Hematopoietic multipotent progenitor cell treated with erythropoietin and hydrocortisone succinate and interleukin-3 and kit ligand, for 4 days (in vitro differentiated cells): Measurements from ENCODE around the gene SPINDOC.
"Not testable (repeated sequence)": the region's sequence is repeated elsewhere in the genome, so short reads cannot be mapped to it uniquely, and the experiment has no call there.

ENCODE experiments used
- DNase-seq: peaks from one replicate; pipeline ENCODE4 v3.0.0-alpha.2; 2015

SPINDOC gene

GRCh38 chr11:63813035-63813562, at the start of gene SPINDOC:
SPINDOC (plus strand) TSS chr11:63813456; CDS start chr11:63813687, 231 bp downstream.
- peak; percentile 87 for DNase-seq

GRCh38 chr11:63763496-63764339, 49.5 kb upstream of the SPINDOC start:
- DNase-seq = no peak

- no peak for DNase-seq
Measured at GRCh38 chr11:63764340-63764678, 48.9 kb upstream of the SPINDOC start.

GRCh38 chr11:63764679-63765647, 48.3 kb upstream of the SPINDOC start:
- no peak for DNase-seq

- DNase-seq = no peak
Measured at GRCh38 chr11:63765688-63766241, 47.5 kb upstream of the SPINDOC start.

- no peak for DNase-seq
Measured at GRCh38 chr11:63766531-63767235, 46.6 kb upstream of the SPINDOC start.

GRCh38 chr11:63767267-63767564, 46.0 kb upstream of the SPINDOC start:
- no peak for DNase-seq

GRCh38 chr11:63767565-63768236, 45.6 kb upstream of the SPINDOC start:
- DNase-seq = peak; percentile 80

- peak; percentile 83 for DNase-seq
Measured at GRCh38 chr11:63768237-63769041, 44.8 kb upstream of the SPINDOC start, which contains the start of gene ZFTA. ZFTA (minus strand) TSS chr11:63768775; CDS start chr11:63768622, 153 bp downstream.

GRCh38 chr11:63769042-63769713, 44.1 kb upstream of the SPINDOC start:
- DNase-seq = peak; percentile 47

GRCh38 chr11:63769714-63770455, 43.4 kb upstream of the SPINDOC start:
- peak; percentile 31 for DNase-seq

GRCh38 chr11:63770763-63771162, 42.5 kb upstream of the SPINDOC start:
- DNase-seq = no peak

GRCh38 chr11:63771741-63772318, 41.4 kb upstream of the SPINDOC start:
- DNase-seq = not testable (repeated sequence)

GRCh38 chr11:63775191-63775590, 38.1 kb upstream of the SPINDOC start:
- DNase-seq = no peak

- no peak for DNase-seq
Measured at GRCh38 chr11:63779039-63779438, 34.2 kb upstream of the SPINDOC start.

GRCh38 chr11:63782749-63783148, 30.5 kb upstream of the SPINDOC start:
- DNase-seq = no peak

- no peak for DNase-seq
Measured at GRCh38 chr11:63783925-63784592, 29.2 kb upstream of the SPINDOC start.

- no peak for DNase-seq
Measured at GRCh38 chr11:63785823-63786222, 27.4 kb upstream of the SPINDOC start.
